Measurements from ENCODE around the gene MLC1.

Gene MLC1

DNA sequence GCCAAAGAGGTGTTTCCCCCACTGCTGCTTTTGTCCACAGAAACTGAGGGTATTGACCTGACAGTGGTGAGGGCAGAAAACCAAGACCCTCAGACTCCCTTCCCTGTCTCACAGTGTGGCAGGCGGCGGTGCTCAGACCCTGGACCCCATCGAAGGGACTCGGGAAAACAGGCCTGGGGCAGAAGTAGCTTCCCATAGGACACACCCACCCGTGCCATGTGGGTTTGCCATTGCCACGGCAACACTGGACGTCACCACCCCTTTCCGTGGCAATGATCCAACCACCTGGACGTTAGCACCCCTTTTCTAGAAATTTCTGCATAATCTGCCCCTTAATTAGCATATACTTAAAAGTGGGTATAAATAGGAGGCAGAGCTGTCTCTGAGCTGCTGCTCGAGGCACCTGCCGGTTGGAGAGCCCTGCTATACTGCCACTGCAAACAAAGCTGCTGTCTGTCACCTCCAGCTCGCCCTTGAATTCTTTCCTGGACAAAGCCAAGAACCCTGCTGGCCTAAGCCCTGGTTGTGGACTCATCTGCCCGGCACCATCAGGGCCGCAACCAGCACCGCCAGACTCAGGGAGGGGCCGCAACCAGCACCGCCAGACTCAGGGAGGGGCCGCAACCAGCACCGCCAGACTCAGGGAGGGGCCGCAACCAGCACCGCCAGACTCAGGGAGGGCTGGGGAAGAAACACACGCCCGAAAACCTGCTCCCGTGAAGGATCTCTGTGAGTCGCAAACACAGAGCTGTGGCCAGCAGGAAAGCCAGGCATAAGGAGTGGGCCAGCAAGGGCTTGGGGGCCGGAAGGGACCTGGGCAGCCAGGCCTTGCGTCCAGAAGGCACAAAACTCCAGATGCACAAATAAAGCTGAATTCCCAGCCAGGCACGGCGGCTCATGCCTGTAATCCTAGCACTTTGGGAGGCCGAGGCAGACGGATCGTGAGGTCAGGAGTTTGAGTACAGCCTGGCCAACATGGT, 10.4 kb downstream of the MLC1 start:
- no peak for DNase-seq

DNA sequence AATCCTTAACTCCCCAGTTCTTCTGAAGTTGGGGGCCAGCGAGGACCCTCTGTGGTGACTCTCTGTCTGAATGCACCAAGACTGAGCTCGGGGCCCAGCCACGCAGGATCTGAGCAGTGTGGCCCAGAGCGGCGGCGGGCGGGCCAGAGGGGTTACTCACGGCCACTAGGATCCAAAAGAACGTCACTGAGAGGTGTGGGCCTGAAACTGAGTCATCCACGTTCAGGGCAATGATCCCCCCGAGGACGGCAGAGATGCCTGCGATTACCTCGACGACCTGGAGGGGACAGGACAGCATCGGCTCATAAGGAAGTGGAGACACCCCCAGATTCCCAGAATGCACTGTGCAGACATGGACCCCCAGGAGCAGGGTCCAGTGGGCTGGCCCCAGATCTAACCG, 11.2 kb downstream of the MLC1 start:
- no peak for DNase-seq

DNA sequence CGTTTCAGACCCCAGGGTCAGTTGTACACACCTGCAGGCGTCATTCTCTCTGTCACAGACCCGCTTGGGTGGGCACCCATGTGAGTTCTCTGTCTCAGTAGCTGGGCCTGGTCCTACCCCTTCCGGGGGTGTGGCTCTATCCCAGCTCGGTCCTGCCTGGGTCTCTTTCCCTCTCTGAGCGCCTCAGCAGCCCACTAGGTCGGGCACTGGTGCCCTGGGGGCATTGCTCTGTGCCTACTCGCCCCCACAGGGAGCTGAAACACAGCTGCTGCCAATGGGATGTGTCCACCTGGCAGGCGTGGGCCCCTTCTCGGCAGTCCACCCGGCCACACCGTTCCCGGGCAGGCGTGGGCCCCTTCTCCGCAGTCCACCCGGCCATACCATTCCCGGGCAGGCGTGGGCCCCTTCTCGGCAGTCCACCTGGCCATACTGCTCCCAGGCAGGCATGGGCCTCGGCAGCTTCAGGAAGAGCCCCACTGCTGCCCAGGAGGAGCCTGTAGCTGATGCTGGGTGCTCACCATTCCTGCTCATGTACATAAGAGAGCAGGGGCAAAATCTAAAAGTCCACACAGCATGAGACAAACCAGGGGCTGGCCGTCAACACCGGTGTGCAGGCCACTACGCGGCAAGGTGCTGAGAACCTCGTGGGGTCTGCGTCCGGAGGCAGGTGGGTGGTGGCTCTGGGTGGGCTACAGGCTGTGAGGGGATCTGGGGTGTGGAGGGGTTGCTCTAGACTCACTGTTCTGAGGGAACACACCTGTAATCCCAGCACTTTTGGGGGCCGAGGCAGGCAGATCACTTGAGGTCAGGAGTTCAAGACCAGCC, 12.3 kb downstream of the MLC1 start:
- no peak for DNase-seq

DNA sequence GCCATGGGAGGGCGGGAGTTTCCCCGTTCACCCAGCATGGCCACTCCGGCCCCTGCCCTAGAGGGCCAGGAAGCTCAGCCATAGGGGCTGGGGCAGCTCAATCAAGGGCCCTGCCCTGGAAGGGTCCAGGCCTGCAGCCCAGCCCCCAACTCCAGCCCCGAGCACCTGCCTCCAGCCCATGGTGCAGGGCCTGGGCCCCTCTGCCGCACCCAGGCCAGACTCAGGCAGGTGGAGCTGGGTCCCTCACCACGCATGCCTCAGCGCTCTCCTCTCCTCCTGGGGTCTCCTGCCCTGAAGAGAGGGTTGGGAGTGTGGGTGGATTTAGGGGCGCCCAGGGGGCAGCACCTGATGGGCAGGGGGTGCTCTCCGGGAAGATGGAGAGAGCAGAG, 13.1 kb downstream of the MLC1 start:
- no peak for DNase-seq

GRCh38 chr22:50071432-50072166, 13.6 kb downstream of the MLC1 start:
- no peak for DNase-seq

DNA sequence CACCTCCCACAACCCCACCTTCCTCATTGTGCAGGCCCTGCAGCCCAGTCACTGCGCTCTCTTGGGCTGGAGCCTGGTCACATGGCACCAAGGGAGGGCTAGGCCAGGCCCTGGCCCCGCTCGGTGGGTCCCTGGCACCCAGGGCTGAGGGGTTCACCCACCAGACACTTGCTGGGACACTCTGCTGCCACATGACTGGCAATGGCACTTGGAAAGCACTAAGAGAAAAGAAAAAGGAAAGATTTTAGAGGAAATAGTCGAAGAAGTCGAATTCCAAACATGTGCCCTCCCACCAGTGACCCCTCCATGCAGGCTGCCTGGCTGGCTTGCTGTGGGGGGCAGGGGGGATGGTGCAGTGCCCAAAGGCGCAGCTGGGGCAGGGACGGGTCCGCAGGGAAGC, 14.9 kb downstream of the MLC1 start:
- no peak for DNase-seq

GRCh38 chr22:50068096-50068495, 17.1 kb downstream of the MLC1 start:
- DNase-seq: no peak

DNA sequence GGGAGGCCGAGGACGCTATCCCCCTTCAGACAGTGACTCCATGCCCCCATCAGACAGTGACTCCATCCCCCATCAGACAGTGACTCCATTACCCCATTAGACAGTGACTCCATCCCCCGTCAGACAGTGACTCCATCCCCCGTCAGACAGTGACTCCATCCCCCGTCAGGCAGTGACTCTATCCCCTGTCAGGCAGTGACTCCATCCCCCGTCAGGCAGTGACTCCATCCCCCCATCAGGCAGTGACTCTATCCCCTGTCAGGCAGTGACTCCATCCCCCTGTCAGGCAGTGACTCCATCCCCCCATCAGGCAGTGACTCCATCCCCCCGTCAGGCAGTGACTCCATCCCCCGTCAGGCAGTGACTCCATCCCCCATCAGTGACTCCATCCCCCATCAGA, 18.0 kb downstream of the MLC1 start:
- DNase-seq: no peak

- no peak for DNase-seq
Observed at GRCh38 chr22:50064453-50064852, 20.8 kb downstream of the MLC1 start.

DNA sequence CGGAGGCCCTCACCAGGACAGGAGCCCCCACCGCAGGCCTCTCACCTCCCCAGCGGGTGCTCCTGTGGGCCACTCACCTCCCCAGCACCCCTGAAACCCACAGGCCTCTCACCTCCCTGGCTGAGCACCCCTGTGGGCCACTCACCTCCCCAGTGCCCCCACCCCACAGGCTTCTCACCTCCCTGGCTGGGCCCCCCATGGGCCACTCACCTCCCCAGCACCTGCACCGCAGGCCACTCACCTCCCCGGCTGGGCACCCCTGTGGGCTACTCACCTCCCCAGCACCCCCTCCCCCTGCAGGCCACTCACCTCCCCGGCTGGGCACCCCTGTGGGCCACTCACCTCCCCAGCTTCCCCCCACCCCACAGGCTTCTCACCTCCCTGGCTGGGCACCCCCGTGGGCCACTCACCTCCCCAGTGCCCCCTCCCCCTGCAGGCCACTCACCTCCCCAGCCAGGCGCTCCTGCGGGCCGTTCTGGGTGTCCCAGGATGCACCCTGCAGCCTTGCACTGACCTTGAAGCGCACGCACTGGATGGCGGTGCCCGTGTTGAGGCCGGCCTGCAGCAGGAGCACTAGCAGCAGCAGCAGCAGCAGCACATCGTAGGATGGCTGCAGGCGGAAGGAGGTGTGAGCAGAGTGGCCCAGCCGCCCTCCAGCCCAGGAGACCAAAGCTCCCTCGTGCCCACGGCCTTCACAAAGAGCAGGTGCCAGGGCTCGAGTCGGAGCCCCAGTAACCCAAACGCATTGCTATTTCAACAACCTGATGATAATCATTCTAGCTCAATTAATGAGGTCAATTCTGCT, 21.4 kb downstream of the MLC1 start:
- no peak for DNase-seq

GRCh38 chr22:50062509-50063135, 22.6 kb downstream of the MLC1 start:
- DNase-seq: no peak

- DNase-seq: no peak
Observed at GRCh38 chr22:50061824-50062355, 23.3 kb downstream of the MLC1 start.

- DNase-seq: no peak
Observed at GRCh38 chr22:50061141-50061823, 23.9 kb downstream of the MLC1 start.

DNA sequence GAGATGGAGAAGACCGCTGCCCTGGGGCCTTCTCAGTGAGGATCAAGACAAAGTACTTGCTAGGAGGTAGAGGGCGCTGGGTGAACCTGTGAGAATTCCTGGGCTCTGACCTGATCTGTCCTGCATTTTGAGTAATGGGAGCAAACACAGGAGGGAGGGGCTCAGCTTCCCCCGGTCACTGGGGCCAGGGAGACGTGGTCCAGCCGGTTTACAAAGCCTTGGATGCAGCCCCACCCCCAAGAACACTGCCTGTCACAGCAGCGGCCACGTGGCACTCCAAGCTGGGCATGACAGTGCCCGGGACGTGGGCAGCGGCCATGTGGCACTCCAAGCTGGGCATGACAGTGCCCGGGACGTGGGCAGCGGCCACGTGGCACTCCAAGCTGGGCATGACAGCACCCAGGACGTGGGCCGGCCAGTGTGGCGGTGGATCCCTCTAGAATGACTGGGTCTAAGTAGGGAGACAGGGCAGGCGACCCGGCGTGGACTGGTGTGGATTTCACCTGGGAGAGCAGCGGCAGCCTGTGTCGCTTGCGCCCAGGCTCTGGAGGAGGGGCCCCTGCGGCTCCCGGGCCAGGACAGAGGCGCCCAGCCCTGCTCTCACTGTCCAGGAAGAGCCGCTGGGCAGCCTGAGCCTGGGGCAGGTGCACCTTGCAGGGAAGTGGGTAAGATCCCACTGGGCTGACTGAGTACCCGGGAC, 24.6 kb downstream of the MLC1 start:
- no peak for DNase-seq

GRCh38 chr22:50059881-50060262, 25.4 kb downstream of the MLC1 start:
- no peak for DNase-seq

GRCh38 chr22:50058906-50059880, 26.0 kb downstream of the MLC1 start:
- no peak for DNase-seq

- DNase-seq: no peak
Observed at GRCh38 chr22:50058061-50058905, 26.9 kb downstream of the MLC1 start, which contains the start of gene TTLL8. TSS of gene TTLL8 (minus strand) at chr22:50058298.
